ENCODE results near the gene EIF4EBP2.

The EIF4EBP2 gene

DNA sequence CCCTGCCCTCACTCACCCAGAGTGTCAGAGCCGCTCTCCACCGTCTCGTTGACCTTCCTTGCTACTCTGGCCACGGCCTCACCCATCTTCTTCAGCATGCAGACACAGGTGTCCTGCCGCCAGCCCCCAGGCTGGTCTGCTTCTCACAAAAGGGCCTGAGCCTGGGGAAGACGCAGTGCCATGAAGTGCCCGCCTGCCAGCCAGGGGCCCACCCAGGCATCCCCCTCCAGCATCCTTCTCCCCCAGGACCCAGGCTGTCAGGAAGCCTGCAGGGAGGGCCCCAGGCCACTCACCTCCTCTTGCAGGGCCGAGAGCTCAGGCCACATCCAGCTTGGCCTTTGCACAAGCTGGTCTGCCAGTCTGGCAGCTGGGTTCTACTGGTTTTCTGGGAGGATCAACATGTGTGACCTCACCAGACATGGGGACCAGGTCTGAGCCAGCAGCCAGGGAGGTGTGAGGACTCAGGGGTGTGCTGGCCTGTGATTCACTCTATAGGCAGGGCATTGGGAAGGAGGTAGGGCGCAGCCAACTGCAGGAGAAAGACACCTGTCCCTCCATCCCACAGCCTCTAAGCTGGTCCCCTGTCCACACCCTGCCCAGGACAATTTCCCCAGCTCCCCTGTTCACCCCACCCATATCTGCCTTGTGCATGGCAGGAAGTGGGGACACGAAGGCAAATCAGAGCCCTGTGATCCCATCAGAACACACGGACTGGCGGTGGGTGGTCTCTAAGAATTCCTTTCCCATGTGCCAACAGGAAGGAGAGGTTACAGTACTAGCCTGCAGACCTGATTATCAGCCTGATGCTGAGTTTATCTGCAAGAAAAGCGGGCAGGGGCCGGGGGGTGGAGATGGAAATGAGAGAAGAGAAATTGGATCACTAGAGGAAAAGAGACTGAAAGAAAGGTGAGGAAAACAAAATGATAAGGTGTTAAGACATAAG is 27.2 kb upstream of the EIF4EBP2 start:
- DNase-seq (ENCODE audit: low read depth, low spot score) = peak; percentile 59
- peak overlapping the region; percentile 91 for H3K27ac ChIP-seq

DNA sequence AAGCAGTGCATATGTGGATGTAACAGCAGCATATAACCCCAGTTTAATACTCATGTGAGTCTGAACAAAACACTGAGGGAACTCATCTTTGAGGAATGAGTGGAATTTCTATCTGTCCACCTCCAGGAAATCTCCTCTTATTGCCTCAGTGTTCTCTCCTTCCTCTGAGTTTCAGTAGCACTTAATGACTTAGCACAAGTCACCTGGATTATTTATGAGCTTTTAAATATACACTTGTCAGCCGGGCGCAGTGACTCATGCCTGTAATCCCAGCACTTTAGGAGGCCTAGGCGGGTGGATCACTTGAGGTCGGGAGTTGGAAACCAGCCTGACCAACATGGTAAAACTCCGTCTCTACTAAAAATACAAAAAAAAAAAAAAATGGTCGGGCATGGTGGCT is 25.8 kb upstream of the EIF4EBP2 start:
- peak overlapping the region; percentile 91 for H3K27ac ChIP-seq
- DNase-seq (ENCODE audit: low read depth, low spot score) = peak; percentile 95

DNA sequence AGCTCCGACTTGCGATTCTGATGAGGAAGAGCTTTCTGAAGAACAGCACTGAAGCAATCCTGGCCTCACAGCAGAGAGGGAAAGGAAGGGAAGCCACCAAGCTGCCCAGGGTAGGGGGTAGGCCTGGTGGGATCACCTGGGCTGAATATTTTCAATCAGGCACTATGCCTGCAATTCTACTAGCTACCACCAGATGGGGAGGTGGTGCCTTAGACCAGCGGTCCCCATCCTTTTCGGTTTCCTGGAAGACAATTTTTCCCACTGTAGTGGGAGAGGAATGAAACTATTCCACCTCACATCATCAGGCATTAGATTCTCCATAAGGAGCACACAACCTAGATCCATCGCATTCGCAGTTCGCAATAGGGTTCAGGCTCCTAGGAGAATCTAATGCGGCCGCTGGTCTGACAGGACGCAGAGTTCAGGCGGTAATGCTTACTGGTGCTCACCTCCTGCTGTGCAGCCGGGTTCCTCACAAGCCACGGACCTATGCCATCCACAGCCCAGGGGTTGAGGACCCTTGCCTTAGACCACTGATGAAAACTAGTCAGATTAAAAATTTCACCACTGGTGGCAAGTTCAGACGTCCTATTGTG is 24.3 kb upstream of the EIF4EBP2 start:
- no peak for DNase-seq (ENCODE audit: low read depth, low spot score)
- no peak overlapping the region for H3K27ac ChIP-seq

DNA sequence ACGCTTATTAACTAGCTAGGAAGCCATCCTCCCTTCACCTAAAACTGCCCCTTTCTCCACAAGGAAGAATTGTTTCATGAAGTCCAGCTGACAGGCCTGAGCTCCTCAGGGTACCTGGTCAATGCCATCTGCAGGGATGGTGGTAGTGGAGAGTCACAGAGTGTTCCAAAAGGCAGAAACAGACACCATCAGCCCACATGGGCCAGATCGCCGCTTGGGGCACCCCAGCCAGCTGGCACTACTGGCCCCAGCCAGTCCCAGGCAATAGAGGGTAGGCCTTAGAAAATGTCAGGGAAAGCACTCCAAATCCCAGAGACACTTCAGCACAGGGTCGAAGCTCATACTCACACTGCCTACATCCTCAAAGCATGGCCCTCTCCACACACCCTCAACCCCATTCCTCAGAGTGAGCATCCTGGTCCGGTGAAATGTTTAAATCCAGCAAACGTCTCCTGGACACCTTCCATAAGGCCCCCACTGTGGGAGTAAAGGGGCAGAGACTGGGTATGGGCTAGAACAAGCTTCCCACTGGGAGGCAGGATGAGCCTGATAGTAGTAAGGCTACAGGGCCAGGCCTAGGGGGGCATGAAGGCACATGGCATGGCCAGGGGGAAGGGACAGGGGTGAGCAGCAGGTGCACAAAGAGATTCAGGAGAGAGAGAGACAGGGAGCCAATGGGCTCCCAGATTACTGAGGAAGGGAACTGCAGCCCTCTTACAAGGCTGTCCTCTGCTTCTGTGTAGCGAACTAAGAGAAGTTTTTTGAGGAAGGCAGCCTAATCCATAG is 23.4 kb upstream of the EIF4EBP2 start:
- DNase-seq (ENCODE audit: low read depth, low spot score) = no peak
- no peak overlapping the region for H3K27ac ChIP-seq

DNA sequence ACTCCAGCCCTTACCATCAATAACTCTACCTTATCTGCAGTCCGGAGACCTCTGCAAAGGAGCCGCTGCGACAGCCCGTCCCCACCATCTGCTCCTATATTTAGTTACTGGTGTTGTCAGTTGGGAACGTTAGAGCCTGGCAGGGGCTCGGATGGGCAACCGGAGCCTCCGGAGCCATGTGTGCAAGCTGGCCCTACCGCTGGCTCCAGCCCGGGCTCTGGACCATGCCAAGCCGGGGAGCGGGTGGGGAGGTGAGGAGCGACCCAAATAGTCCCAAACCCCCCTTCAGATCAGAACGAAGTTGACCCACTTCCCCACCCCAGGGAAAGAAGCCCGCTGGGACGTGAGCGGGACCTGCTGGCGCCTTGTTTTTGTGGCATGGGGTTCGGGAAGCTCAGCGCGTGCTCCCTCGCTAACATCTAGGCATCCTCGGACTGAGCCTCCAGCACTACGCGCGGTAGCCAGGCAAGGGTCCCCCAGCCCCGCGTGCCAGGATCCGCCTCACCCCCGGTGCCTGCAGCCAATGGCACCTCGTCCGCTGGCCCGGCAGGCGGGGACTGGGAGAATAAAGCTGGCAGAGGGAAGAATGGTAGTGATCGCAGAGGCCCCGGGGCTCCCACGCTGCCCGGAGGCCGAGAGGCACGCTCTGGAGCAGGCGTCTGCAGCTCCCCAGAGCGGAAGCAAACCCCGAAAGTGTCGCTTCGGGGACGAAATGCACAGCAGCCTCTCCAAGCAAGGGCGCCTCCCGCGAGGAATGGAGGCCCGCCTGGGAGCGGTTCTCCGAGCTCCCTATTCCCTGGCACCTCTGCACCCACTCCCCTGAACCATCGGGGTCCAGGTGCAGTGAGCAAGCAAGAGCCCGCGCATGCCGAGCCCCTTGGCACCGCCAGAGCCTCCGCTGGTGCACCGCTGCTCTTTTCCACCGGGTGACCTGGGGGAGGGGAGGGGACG is 22.2 kb upstream of the EIF4EBP2 start:
- H3K27ac ChIP-seq = no peak overlapping the region
- no peak for DNase-seq (ENCODE audit: low read depth, low spot score)

DNA sequence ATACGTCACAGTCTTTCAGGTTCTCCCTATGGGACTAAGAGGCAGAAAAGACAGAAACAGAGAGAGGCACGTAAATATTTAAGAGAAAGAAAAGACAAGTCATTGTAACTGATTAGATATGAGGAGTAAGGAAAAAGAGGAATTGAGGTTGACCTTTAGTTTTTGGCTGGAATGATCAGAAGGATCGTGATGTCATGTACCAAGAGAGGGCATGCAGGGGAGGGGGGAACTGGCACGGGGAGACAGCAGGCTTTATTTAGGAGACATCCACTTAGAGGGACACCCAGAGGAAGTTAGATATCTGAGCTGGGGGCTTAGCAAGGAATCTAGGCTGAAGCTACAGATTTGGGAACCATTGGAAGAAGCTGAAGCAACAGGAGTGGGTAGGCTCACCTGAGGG is 12.3 kb upstream of the EIF4EBP2 start:
- no peak for DNase-seq (ENCODE audit: low read depth, low spot score)
- H3K27ac ChIP-seq = no peak overlapping the region

DNA sequence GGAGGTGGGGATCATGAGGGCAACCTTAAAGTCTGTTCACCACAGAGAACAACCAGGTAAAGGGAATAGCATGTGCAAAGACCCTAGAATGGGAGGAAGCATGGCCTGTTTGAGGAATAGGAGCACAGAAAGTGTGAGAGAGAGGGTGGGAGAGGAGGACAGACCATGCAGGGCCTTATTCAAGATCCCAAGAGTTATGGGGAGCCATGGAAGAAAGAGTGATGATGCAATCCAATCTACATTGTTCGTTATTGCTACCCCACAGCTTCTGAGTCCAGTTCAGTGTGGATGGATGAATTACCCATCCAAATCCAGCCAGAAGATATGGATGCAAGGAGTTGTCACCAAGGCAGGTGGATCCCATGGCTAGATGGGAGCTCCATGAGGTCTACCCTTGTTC is 7.8 kb upstream of the EIF4EBP2 start:
- no peak overlapping the region for H3K27ac ChIP-seq

DNA sequence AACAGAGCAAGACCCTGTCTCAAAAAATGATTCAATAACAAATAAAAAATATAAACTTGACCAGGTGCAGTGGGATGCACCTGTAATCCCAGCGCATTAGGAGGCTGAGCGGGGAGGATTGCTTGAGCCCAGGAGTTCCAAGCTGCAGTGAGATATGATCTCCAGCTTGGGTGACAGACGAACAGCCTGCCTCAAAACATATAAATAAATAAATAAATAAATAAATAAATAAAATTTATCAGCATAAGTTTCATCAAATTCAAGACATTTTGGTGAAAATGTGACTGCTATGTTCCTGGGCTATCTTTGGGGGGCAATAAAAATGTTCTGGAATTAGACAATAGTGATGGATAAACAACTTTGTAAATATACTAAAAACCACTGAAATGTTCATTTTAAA is 4.8 kb upstream of the EIF4EBP2 start:
- DNase-seq (ENCODE audit: low read depth, low spot score) = no peak
- H3K27ac ChIP-seq = no peak overlapping the region

More for the DNA sequence above, 7.8 kb upstream of the EIF4EBP2 start:
- no peak for DNase-seq (ENCODE audit: low read depth, low spot score)

DNA sequence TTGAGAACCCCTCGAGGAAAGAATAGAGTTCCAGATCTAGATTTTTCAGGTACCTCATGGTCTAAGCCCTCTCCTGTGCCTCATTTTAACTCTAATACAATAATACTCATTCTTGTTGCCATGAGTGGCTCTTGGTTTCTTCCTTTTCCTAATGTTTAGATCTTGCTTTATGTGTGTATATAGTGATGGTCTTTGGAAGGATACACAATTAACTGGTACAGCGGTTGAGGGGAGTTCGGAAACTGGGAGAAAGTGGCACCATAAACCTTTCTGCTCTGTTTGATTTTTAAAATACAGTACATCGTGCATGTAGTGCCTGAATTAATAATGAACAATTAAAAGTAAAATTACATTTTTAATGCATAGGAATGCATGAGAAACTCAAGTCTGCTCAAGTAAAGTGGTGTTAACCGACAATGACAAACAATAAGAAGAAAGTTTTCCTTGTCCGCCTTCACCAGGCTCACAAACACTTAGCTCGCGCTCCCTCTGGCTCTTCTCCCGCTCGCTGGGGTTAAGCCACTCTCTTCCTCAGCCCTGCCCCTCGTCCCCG is 386 bp upstream of the EIF4EBP2 start:
- DNase-seq (ENCODE audit: low read depth, low spot score) = no peak
- H3K27ac ChIP-seq = peak overlapping the region; percentile 89

DNA sequence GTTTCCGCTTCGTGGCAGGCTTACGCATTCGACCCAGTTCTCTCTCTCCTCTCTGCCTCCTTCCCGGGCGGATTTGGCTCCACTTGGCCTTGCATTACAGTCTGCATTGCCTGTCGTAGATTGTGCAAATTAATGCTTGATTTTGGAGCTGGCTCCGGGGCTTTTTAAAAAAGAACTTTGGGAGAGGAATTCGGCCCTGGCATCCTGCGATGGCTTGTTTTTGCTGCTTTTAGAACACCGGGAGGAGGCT is 767 bp downstream of the EIF4EBP2 start:
- DNase-seq (ENCODE audit: low read depth, low spot score) = no peak
- H3K27ac ChIP-seq = peak overlapping the region; percentile 89

DNA sequence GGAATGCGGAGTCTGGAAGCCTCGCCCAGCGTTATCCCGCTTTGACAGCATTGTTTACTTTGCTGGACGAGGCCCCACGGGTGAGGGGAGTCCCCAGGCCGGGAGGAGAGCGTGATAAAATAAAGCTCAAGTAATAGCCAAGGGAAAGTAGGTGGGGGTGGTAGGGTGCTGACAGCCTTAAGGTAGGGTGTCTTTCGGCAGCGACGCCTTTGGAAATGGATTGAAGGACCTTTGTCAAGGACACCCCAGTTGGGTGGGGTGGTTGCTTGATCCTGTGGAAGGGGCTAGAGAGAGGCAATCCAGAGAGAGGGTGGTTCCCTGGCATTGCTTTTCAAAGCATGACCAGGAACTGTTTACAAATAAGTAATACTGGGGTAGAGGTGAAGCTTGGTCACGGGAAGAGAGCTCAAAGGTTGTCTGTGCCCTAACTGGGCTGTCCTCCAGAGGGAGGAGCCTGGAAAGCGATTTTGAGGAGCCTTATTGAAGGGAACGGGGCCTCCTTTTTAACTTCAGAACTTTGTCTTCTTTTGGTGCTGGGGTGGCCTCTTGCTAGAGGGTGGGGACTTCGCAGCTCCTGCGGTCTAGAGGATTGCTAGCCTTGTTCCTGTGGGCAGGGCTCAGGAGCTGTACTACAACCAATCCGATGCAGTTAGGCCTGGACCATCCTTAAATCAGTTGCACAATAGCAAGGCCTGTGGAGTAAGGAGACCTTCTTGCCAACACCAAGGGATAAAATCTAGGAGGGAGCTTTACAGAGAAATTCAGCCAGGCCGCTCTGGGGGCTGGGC is 1.3 kb downstream of the EIF4EBP2 start:
- H3K27ac ChIP-seq = peak overlapping the region; percentile 89
- DNase-seq (ENCODE audit: low read depth, low spot score) = peak; percentile 78

DNA sequence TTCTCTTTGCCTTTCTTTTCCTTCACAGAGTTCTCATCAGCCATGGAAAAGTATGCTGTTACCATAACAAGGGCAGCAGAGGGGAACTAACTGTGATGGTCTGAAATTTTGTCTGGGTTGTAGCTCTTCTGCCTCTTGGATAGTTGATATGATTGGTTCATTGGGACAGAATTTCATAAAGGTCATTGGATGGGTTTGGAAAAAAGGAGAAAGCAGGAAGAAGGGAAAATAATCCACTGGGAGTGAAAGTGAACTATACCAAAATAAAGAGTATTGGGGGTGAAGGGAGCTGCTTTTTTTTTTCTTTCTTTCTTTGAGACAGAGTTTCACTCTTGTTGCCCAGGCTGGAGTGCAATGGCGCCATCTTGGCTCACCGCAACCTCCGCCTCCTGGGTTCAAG is 5.8 kb downstream of the EIF4EBP2 start:
- no peak for DNase-seq (ENCODE audit: low read depth, low spot score)
- no peak overlapping the region for H3K27ac ChIP-seq

DNA sequence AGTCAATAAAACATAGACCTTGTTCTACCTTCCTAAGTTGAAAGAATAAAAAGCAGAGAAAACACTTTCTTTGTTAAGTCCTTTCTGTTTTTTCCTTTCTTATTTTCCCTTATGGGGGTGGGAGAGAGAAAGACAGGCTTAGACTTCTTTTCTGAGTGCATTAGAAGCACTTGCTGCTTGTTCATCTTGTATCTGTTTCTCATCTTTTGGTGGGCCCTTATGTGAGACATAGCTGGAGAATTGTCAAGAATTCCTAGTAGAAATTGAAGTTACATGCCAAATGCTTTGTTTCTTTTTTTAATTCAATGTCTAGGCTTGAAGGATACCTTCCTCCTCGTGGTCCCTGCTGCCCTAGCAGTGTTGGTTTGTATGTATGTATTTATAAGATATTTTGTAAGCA is 6.7 kb downstream of the EIF4EBP2 start:
- DNase-seq (ENCODE audit: low read depth, low spot score) = no peak
- H3K27ac ChIP-seq = no peak overlapping the region

DNA sequence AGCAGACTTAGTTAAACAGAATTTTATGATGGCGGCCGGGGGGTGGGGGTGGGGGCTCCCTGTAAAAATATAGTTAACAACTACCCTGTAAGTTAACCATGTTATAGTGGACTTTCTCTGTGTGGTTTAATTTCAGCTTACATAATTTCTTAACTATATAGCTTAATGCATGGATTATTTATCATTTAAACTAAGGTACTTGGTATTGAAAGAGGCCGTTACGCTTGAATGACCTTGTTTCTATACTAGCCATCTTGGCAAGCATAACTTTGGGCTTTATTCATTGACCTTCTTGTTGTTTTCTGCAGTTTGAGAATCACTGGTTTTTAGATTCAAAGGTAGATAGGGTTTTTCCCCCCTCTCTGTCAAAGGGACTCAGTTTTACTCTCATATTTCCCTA is 8.4 kb downstream of the EIF4EBP2 start:
- no peak overlapping the region for H3K27ac ChIP-seq
- no peak for DNase-seq (ENCODE audit: low read depth, low spot score)

DNA sequence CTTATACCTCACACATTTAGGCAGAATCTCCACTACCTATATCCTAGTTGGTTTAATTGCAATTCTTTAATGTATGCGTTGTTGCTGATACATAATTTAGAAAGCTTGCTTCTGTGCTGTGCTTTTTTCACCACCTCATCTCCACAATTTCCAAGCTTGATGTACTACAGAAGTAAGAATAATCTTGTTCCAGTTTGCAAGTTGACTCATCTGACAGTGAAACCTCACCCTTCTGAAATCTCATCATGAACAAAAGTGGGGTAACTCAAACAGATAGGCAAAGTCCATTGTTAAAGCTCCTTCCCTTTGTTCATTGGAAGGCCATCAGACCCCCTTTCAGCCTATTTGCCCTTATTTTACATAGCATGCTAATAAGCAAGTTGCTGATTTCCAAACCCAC is 13.6 kb downstream of the EIF4EBP2 start:
- no peak for DNase-seq (ENCODE audit: low read depth, low spot score)
- H3K27ac ChIP-seq = peak overlapping the region; percentile 17

DNA sequence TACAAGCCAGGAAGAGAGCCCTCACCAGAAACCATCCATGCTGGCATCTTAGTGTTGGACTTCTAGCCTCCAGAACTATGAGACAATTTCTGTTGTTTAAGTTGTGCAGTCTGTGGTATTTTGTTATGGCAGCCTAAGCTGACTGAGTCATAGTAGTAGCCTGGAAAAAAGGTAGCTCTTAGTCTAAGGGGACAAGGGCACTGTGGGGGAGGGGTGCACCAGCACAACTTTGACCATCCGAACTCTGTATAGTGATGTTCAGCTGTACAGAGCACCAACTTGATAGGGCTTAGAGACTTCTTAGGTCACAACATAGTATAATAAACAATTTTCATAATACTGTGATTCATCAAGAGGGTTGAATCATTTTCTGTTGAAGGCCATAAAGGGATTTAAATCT is 14.3 kb downstream of the EIF4EBP2 start:
- DNase-seq (ENCODE audit: low read depth, low spot score) = no peak
- H3K27ac ChIP-seq = peak overlapping the region; percentile 17

DNA sequence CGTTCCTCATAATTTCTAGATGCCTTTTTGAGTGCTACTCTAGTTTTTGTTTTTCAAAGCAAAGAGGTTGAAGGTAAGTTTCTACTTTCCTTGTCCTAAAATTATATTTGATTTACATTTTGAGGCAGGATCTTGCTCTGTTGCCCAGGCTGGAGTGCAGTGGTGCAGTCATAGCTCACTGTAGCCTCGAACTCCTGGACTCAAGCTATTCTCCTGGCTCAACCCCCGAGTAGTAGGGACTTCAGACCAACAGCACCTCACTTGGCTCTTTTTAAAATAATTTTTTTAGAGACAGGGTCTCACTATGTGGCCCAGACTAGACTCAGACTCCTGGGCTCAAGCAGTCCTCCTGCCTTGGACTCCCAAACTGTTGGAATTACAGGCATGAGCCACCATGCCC is 14.8 kb downstream of the EIF4EBP2 start:
- H3K27ac ChIP-seq = no peak overlapping the region
- no peak for DNase-seq (ENCODE audit: low read depth, low spot score)

DNA sequence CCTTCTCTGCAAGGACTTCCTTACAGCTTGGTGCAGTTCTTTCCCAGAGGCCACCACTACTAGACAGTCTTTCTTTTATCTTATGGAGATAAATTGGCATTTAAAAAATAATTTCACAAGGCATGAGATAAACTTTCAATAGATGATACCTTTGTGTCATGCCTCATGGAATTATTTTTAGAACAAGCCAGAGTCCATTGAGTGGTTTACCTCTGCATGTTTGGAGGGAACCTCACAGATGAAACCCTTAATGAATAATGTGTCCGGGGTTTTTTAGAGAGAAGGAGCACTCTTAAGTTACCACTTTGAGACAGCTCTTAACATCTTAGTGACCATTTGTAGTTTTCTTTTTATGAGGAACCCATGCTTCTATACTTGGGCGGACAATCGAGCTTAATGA is 20.4 kb downstream of the EIF4EBP2 start:
- DNase-seq (ENCODE audit: low read depth, low spot score) = no peak
- no peak overlapping the region for H3K27ac ChIP-seq

DNA sequence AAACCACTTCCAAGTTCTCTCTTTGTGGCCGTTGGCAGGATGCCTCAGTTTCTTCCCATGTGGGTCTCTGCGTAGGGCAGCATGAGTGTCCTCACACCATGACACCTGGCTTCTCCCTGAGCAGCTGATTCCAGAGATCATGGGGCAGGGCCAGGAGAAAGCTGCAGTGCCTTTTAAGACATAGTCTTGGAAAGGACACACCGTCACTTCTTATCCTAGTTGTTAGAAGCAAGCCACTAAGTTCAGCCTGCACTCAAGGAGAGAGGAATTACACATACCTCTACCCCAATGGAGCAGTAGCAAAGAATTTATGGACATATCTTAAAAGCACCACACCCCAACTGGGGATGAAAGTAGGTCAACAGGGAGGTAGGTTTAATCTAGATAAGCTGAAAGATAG is 21.2 kb downstream of the EIF4EBP2 start:
- H3K27ac ChIP-seq = no peak overlapping the region
- DNase-seq (ENCODE audit: low read depth, low spot score) = no peak
